Heart left ventricle (tissue), 16 donors: ENCODE measurements around the gene BIRC5. TPM values are rescaled to one million over a fixed set of nuclear protein-coding genes. Genes with fewer than 3 reads are reported as not detected.
A peak's percentile ranks its signal among the peaks of the same experiment; 100 is the strongest.
"Not testable (repeated sequence)": the region's sequence is repeated elsewhere in the genome, so short reads cannot be mapped to it uniquely, and the experiment has no call there.

ENCODE experiments used
- ATAC-seq, 4 donors: fragments of 200-7000 bp; cut with Tn5 transposase; one replicate each; pipeline ENCODE4 v1.9.1; 2020 to 2022; ENCODE audit warnings: moderate library complexity in 4 of 4, mild to moderate bottlenecking in 3 of 4, moderate number of reproducible peaks in 1 of 4
- DNase-seq, 5 donors: peaks; one replicate each; pipeline ENCODE4 v3.0.0-alpha.2; 2020
- H3K27ac ChIP-seq, 12 donors: fragments of 200-600 bp; sonication (generic) in 4 of 12; one replicate each; pipeline versions ENCODE4 v1.5.0 to v1.8.0; 2016 to 2022; ENCODE audit warnings: mild to moderate bottlenecking in 2 of 12
- H3K27me3 ChIP-seq, 9 donors: fragments of 200-600 bp; sonication (generic) in 2 of 9; one replicate each; pipeline versions ENCODE4 v1.5.1 to v1.8.0; 2016 to 2022; ENCODE audit warnings: mild to moderate bottlenecking in 3 of 9
- H3K36me3 ChIP-seq, 9 donors: fragments of 200-600 bp; sonication (generic) in 2 of 9; one replicate each; pipeline versions ENCODE4 v1.5.0 to v1.8.0; 2018 to 2022; ENCODE audit warnings: mild to moderate bottlenecking in 2 of 9
- H3K4me1 ChIP-seq, 12 donors: fragments of 200-600 bp; sonication (generic) in 4 of 12; one replicate each; pipeline versions ENCODE4 v1.5.0 to v1.8.0; 2016 to 2022; ENCODE audit warnings: mild to moderate bottlenecking in 3 of 12
- H3K4me3 ChIP-seq, 12 donors: fragments of 200-600 bp; sonication (generic) in 4 of 12; one replicate each; pipeline versions ENCODE4 v1.5.0 to v1.8.0; 2017 to 2022; ENCODE audit warnings: mild to moderate bottlenecking in 9 of 12, moderate library complexity in 4 of 12
- H3K9me3 ChIP-seq, 12 donors: fragments of 200-600 bp; sonication (generic) in 4 of 12; one replicate each; pipeline versions ENCODE4 v1.5.0 to v1.8.0; 2016 to 2022; ENCODE audit warnings: mild to moderate bottlenecking in 1 of 12
- CTCF ChIP-seq, 12 donors: fragments of 200-600 bp; sonication (generic) in 4 of 12; IDR thresholded peaks; one replicate each; pipeline versions ENCODE4 v1.5.0 to v1.8.0; 2018 to 2022; ENCODE audit warnings: antibody characterized with exemption in 12 of 12, mild to moderate bottlenecking in 5 of 12
- POLR2A ChIP-seq, 2 donors: fragments of 450-650 bp; IDR thresholded peaks; one replicate each; pipeline ENCODE4 v1.6.1; 2017; ENCODE audit warnings: antibody characterized with exemption in 2 of 2, mild to moderate bottlenecking in 2 of 2, moderate library complexity in 2 of 2
- WGBS, 4 donors: extraction: QIAGEN DNeasy Blood & Tissue Kit in 2 of 4; methylation state at CpG; one replicate each; pipeline versions ENCODE4 v1.1.5 to v1.1.7; 2013 to 2018; 5-methylcytosine and 5-hydroxymethylcytosine counted together
- intact Hi-C, 10 donors: fragments of 100-400 bp; cut with DNase I; formaldehyde crosslinking; loops; one replicate each; pipeline versions ENCODE4 v1.11.1 to v1.14.2; 2022
- polyA plus RNA-seq, 2 donors: library from polyadenylated mRNA; stranded (reverse); fragments of 200-250 nt; gene quantifications; one replicate each; pipeline ENCODE4 v1.2.3, GENCODE V29; 2013
- total RNA-seq, 9 donors: library from RNA; depleted of rRNA in 2 of 9; stranded (reverse); fragments of >200 nt in 2 of 9; fragmentation: NEBNext Ultra II Directional in 3 of 9; extraction: Animal tissue kit (Norgen Biotek cat#: 25700) in 3 of 9; gene quantifications; one replicate each; pipeline versions ENCODE4 v1.1.0 to v1.2.4, GENCODE V29; 2016 to 2023
- donor health status: ischemic (EF 13 %, LVEDD 7.1; RV severe dilation, severe dysfunction).
- donor health status: healthy with polysubstance abuse.
- donor health status: DM: no; HTN: yes; CAD: no.
- donor health status: DM: no; HTN: no; CAD: no.
- donor health status: ischemic (EF 25% LVEDD 6.9; RV normal size, moderate dysfunction).
- donor health status: ischemic (EF 25% LVEDD 5.7; RV mildly dilated, moderate dysfunction).
- donor health status: healthy.
- donor health status: DM: yes; HTN: yes; CAD: no.
- donor health status: ischemic (EF 35%, LVEDD 5.7; RV mildly dilated, moderate dysfunction).
- donor health status: nonischemic (EF 11% LVEDD 7.7; RV severe dilation, severe dysfunction).
- donor health status: DM: yes; HTN: yes; CAD: no.
- donor health status: PGD.
- donor health status: ischemic (EF 29% LVEDD 5.4; RV normal size, mild dysfunction).
- donor health status: nonischemic (EF 23%, LVEDD 6.1; RV moderate dilation, normal function).

Gene BIRC5
- total and polyA plus RNA-seq, 11 donors = 0.11 to 10.9 (median 0.85) TPM; not detected in 2

DNA sequence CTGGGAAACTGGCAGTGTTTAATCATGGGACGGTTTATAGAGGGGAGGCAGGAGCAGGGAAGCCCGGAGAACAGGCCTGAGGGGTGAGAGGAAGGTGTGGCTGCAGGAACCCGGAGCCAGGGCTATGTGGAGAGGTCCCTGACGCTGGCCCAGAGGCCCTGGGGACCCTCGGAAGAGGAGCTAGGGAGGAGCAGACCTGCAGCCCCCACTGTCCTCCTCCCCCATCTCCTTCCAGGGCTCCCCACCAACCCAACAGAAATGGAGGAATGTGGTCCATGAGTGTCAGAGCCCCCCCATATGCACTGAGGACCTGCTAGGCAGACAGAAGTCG is 37.7 kb downstream of the BIRC5 start:
- intact Hi-C loops = loop anchor here (1.0 to 5.0 kb wide), 10 partner anchors 64 to 171 kb away; partner anchors contain the start of genes TMC6 (in 2 of the 10), AFMID (in 1 of the 10) and TK1 (in 1 of the 10)
- Histone ChIP-seq H3K4me3 (peak overlapping the region in 1 of 12 donors; percentile 38), H3K36me3 (no peaks in the 10 kb centered on the region), H3K27me3 (no peaks in the 10 kb centered on the region), H3K9me3 (no peaks in the 10 kb centered on the region), H3K4me1 (peaks cover 0 to 51% (median 18%) of the 10 kb centered on the region in 12 donors), H3K27ac (peak overlapping the region in 1 of 12 donors; percentile 54)
- TF ChIP-seq POLR2A (IDR thresholded peaks at IDR 0.05) (no peak), CTCF (IDR thresholded peaks at IDR 0.05) (no peak)
- ATAC-seq (no peak), DNase-seq (peak in 1 of 5 donors; percentile 23)
- 62 to 72% (median 69%) methylated on average over 4 to 6 of the region's 6 CpGs for WGBS, 4 donors

DNA sequence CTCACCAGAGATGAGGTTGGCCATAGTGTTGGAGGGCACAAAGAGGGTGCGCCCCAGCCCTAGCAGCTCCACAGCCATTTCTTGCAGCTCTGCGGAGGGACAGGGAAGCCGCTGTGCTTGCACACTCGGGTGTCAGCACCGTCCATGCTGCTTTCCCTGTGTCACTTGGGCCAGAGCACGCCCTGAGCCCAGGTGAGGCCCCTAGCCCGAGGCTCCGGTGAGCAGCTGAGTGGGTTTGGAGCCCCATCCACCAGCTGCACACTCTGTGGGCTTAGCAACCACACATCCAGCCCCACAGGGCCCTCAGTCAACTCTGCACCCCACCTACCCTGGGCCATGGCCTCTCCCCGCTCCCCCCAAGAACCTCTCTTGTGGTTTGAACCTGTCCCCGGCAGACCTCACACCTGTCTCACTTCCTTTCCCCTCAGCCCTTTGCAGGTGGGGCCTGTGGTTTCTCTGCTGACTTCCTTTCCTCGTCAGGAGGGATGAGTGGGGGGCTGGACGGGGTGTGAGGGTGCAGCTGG is 38.1 kb downstream of the BIRC5 start:
- peak overlapping the region in 1 of 12 donors; percentile 38 for H3K4me3 ChIP-seq
- peak in 1 of 5 donors; percentile 67 for DNase-seq
- H3K4me1 ChIP-seq = peaks cover 0 to 55% (median 22%) of the 10 kb centered on the region in 12 donors
- intact Hi-C loops = loop anchor here (1.0 to 5.0 kb wide), 7 partner anchors 65 to 170 kb away; partner anchors contain the start of genes TMC6 (in 2 of the 10), AFMID (in 1 of the 10) and TK1 (in 1 of the 10)
- TF ChIP-seq POLR2A (IDR thresholded peaks at IDR 0.05) (no peak), CTCF (IDR thresholded peaks at IDR 0.05) (no peak)
- WGBS, 4 donors = 75 to 89% (median 83%) methylated on average over 10 to 12 of the region's 12 CpGs
- no peaks in the 10 kb centered on the region for H3K36me3 ChIP-seq
- H3K27me3 ChIP-seq = no peaks in the 10 kb centered on the region
- peak overlapping the region in 1 of 12 donors; percentile 58 for H3K27ac ChIP-seq
- no peak for ATAC-seq
- no peaks in the 10 kb centered on the region for H3K9me3 ChIP-seq

- intact Hi-C loops = loop anchor here (1.0 to 5.0 kb wide), 7 partner anchors 66 to 169 kb away; partner anchors contain the start of genes TMC6 (in 2 of the 10), AFMID (in 1 of the 10) and TK1 (in 1 of the 10)
- no peak for TF ChIP-seq POLR2A (IDR thresholded peaks at IDR 0.05)
- no peak for TF ChIP-seq CTCF (IDR thresholded peaks at IDR 0.05)
- Histone ChIP-seq H3K27ac (peak overlapping the region in 1 of 12 donors; percentile 58), H3K36me3 (no peaks in the 10 kb centered on the region), H3K9me3 (no peaks in the 10 kb centered on the region), H3K4me3 (peak overlapping the region in 3 of 12 donors; percentile 82 to 100 (median 99)), H3K27me3 (no peaks in the 10 kb centered on the region), H3K4me1 (peaks cover 0 to 63% (median 25%) of the 10 kb centered on the region in 12 donors)
- DNase-seq (peak in 1 of 5 donors; percentile 31), ATAC-seq (no peak)
- WGBS, 4 donors = 72 to 83% (median 81%) methylated on average over 13 to 15 of the region's 15 CpGs
These were observed 38.9 kb downstream of the BIRC5 start for GRCh38 chr17:78252701-78253635.

DNA sequence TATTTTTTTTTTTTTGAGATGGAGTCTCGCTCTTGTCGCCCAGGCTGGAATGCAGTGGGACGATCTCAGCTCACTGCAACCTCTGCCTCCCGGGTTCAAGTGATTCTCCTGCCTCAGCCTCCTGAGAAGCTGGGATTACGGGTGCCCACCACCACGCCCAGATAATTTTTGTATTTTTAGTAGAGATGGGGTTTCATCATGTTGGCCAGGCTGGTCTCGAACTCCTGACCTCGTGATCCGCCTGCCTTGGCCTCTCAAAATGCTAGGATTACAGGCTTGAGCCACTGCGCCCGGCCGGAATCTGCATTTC is 39.5 kb downstream of the BIRC5 start:
- intact Hi-C loops = loop anchor here in 9 of 10 donors (2.0 to 5.0 kb wide), 6 partner anchors 66 to 169 kb away; partner anchors contain the start of genes TMC6 (in 2 of the 9), AFMID (in 1 of the 9) and TK1 (in 1 of the 9)
- not testable (repeated sequence) for H3K36me3 ChIP-seq, ATAC-seq, H3K27me3 ChIP-seq, DNase-seq, H3K9me3 ChIP-seq
- Histone ChIP-seq H3K27ac (peak overlapping the region in 11 of 12 donors; percentile 89 to 96 (median 94)), H3K4me3 (peak overlapping the region in 11 of 12 donors; percentile 67 to 100 (median 98)), H3K4me1 (peaks cover 0 to 69% (median 31%) of the 10 kb centered on the region in 12 donors)
- 85 to 89% (median 87%) methylated on average over 12 of the region's 12 CpGs for WGBS, 4 donors
